ENCODE results near the gene SLC6A18. TPM values are rescaled to one million over a fixed set of nuclear protein-coding genes. Genes with fewer than 3 reads are reported as not detected.

Gene SLC6A18
- total and polyA plus RNA-seq, 2 of the 13 experiments (the other 11 are each of a cell fraction or from before 2014, with no cell fraction given): not detected

GRCh38 chr5:1185629-1186350 is 39.4 kb upstream of the SLC6A18 start (continued):
- TF ChIP-seq ARID5B (CRISPR knock-in tag; IDR thresholded peaks at IDR 0.05): peak; percentile 58
- TF ChIP-seq ZNF7 (CRISPR knock-in tag; IDR thresholded peaks at IDR 0.05): no peak
- TF ChIP-seq UBTF (CRISPR knock-in tag; IDR thresholded peaks at IDR 0.05): peak; percentile 72
- peak; percentile 32; the same call in 1 of the 2 replicates for TF ChIP-seq PHF8 (CRISPR knock-in tag; IDR thresholded peaks at IDR 0.05)
- no peak for TF ChIP-seq ZC3H4 (CRISPR knock-in tag; IDR thresholded peaks at IDR 0.05; ENCODE audit: borderline replicate concordance)
- no peak for TF ChIP-seq HMGA1 (CRISPR knock-in tag; conservative IDR thresholded peaks at IDR 0.05)
- 0 out of 2 replicates have a peak, but pooled peaks have one; percentile 50 for TF ChIP-seq AHR (CRISPR knock-in tag; IDR thresholded peaks at IDR 0.05)
- 0 out of 2 replicates have a peak, but pooled peaks have one; percentile 25 for TF ChIP-seq ZNF143 (CRISPR knock-in tag; IDR thresholded peaks at IDR 0.05)
- peak; percentile 74; the same call in 1 of the 2 replicates for TF ChIP-seq ZNF800 (CRISPR knock-in tag; IDR thresholded peaks at IDR 0.05)
- TF ChIP-seq TCF12 (IDR thresholded peaks at IDR 0.05): no peak
- TF ChIP-seq TCF12 (CRISPR knock-in tag; IDR thresholded peaks at IDR 0.05): peak; percentile 62; the same call in 1 of the 2 replicates
- TF ChIP-seq ZNF441 (CRISPR knock-in tag; IDR thresholded peaks at IDR 0.05; ENCODE audit: borderline replicate concordance): peak; percentile 76
- no peak for TF ChIP-seq ZNF367 (CRISPR knock-in tag; IDR thresholded peaks at IDR 0.05; ENCODE audit: borderline replicate concordance)
- TF ChIP-seq MED1 (CRISPR knock-in tag; IDR thresholded peaks at IDR 0.05): peak; percentile 93
- TF ChIP-seq ZNF484 (CRISPR knock-in tag; IDR thresholded peaks at IDR 0.05; ENCODE audit: borderline replicate concordance, low read depth): no peak
- TF ChIP-seq ZSCAN21 (CRISPR knock-in tag; IDR thresholded peaks at IDR 0.05; ENCODE audit: borderline replicate concordance): no peak; the same call in 1 of the 2 replicates
- TF ChIP-seq MYNN (CRISPR knock-in tag; IDR thresholded peaks at IDR 0.05; ENCODE audit: low read depth): no peak
- no peak for TF ChIP-seq PRDM4 (CRISPR knock-in tag; IDR thresholded peaks at IDR 0.05; ENCODE audit: borderline replicate concordance)
- TF ChIP-seq ZNF274 (CRISPR knock-in tag; IDR thresholded peaks at IDR 0.05): no peak

Measured in HepG2 (cell line).